IPS DF 6.9 (cell line): ENCODE measurements around the gene MXRA5.

ENCODE experiments used
- DNase-seq: peaks from one replicate; pipeline ENCODE4 v3.0.0-alpha.2; 2013; ENCODE audit warnings: low read depth, low spot score
- H3K27ac ChIP-seq: one replicate; pipeline ENCODE4 v1.5.1; 2013; ENCODE audit warnings: low read length, control low read depth
- H3K27me3 ChIP-seq: 2 replicates; pipeline ENCODE4 v1.6.1; 2013; ENCODE audit warnings: mild to moderate bottlenecking, low read length; ENCODE audit not compliant: control insufficient read depth, insufficient read depth
- H3K36me3 ChIP-seq: 2 replicates; pipeline ENCODE4 v1.6.1; 2013; ENCODE audit warnings: low read length; ENCODE audit not compliant: control insufficient read depth, insufficient read depth
- H3K4me1 ChIP-seq: 2 replicates; pipeline ENCODE4 v1.6.1; 2013; ENCODE audit warnings: low read length; ENCODE audit not compliant: control insufficient read depth, insufficient read depth
- H3K4me3 ChIP-seq: 2 replicates; pipeline ENCODE4 v1.5.1; 2013; ENCODE audit warnings: mild to moderate bottlenecking, low read length
- H3K9me3 ChIP-seq: 2 replicates; pipeline ENCODE4 v1.6.1; 2013; ENCODE audit warnings: low read length, inconsistent platforms; ENCODE audit not compliant: control insufficient read depth, insufficient read depth
- WGBS: extraction: QIAGEN DNeasy Blood & Tissue Kit; methylation state at CpG from one replicate; pipeline ENCODE4 v1.1.7; 2013; ENCODE audit warnings: mixed read lengths, missing lambda C conversion rate; ENCODE audit not compliant: insufficient read length, insufficient coverage; 5-methylcytosine and 5-hydroxymethylcytosine counted together

Gene MXRA5, protein sequence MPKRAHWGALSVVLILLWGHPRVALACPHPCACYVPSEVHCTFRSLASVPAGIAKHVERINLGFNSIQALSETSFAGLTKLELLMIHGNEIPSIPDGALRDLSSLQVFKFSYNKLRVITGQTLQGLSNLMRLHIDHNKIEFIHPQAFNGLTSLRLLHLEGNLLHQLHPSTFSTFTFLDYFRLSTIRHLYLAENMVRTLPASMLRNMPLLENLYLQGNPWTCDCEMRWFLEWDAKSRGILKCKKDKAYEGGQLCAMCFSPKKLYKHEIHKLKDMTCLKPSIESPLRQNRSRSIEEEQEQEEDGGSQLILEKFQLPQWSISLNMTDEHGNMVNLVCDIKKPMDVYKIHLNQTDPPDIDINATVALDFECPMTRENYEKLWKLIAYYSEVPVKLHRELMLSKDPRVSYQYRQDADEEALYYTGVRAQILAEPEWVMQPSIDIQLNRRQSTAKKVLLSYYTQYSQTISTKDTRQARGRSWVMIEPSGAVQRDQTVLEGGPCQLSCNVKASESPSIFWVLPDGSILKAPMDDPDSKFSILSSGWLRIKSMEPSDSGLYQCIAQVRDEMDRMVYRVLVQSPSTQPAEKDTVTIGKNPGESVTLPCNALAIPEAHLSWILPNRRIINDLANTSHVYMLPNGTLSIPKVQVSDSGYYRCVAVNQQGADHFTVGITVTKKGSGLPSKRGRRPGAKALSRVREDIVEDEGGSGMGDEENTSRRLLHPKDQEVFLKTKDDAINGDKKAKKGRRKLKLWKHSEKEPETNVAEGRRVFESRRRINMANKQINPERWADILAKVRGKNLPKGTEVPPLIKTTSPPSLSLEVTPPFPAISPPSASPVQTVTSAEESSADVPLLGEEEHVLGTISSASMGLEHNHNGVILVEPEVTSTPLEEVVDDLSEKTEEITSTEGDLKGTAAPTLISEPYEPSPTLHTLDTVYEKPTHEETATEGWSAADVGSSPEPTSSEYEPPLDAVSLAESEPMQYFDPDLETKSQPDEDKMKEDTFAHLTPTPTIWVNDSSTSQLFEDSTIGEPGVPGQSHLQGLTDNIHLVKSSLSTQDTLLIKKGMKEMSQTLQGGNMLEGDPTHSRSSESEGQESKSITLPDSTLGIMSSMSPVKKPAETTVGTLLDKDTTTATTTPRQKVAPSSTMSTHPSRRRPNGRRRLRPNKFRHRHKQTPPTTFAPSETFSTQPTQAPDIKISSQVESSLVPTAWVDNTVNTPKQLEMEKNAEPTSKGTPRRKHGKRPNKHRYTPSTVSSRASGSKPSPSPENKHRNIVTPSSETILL (N-terminal part only)

DNA sequence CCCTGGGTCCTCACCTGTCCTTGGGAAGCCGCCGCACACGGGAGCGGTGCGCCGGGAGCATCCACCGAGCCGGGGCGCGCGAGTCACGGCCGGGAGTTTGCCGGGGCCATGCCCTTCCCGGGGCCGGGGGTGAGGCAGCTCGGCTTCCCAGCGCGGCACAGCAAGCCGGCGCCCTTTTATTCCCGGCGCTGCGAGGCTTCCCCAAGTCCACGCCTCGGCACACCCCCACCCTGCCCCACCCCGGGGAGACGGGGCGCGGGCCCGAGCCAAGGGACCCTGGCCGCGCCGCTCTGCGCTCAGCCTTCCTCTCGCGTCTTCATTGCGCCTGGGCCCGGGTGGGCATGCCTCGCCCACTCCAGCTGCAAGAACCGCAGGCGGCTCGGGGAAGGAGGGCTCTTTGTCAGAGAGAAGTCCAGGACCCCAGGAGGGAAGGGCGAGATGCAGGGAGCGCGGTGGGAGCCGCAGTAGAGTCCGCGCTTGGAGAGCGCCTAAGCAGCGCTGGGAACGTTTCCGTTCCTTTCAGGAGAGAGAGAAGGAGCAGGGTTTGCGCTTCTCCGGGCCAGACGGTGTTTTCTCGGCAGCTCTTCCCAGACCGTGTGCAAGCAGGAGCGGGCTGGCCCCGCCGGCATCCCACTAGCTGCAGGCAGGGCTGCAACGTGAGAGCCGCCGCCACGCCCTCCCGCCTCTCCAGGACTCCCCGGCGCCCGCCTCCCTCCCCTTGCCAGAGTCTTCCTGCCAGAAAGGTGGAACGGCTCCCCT, at the start of gene MXRA5:
TSS of gene MXRA5 (minus strand) at position 152 of the 759 bp plus-strand sequence. CDS start 2,819 bp downstream, outside the sequence.
- Histone ChIP-seq H3K27me3 (peaks cover 2% of the 10 kb centered on the region; the same call in 1 of the 2 replicates), H3K9me3 (no peaks in the 10 kb centered on the region), H3K36me3 (no peaks in the 10 kb centered on the region), H3K4me3 (peak within 1 kb of the TSS; percentile 68; the same call in 1 of the 2 replicates), H3K4me1 (no peaks in the 10 kb centered on the region), H3K27ac (no peak within 1 kb of the TSS)
- WGBS = no CpG with 5 or more reads among the region's 70 CpGs
- no peak for DNase-seq

DNA sequence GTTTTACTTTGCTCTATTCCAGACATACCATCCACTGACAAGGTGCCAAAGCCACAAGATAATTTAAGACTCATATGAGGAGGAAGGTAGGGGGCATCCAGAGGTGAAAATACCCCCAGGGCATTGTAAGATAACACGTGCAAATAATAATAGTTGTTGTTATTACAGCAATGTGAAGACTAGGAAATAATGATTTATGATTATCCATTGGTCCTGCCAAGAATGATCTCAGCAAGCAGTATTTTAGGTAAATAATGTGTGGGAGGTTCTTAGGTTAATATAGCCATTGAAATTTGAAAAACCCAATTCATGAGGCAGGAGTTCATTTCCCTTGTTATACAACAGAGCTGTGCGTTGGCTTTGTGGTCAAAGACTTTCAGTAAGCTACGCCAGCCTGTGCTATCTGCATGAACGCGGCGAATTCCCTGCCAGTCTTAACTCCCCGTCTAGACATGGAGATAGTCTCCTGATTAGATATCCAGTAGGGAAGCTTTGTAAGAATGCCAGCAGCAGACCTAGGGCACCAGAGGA, 47.2 kb upstream of the MXRA5 start:
- H3K27me3 ChIP-seq = no peaks in the 10 kb centered on the region
- no peak overlapping the region for H3K4me3 ChIP-seq
- no peaks in the 10 kb centered on the region for H3K4me1 ChIP-seq
- no CpG with 5 or more reads among the region's 7 CpGs for WGBS
- no peaks in the 10 kb centered on the region for H3K36me3 ChIP-seq
- DNase-seq = no peak
- no peak overlapping the region for H3K27ac ChIP-seq
- H3K9me3 ChIP-seq = no peaks in the 10 kb centered on the region

DNA sequence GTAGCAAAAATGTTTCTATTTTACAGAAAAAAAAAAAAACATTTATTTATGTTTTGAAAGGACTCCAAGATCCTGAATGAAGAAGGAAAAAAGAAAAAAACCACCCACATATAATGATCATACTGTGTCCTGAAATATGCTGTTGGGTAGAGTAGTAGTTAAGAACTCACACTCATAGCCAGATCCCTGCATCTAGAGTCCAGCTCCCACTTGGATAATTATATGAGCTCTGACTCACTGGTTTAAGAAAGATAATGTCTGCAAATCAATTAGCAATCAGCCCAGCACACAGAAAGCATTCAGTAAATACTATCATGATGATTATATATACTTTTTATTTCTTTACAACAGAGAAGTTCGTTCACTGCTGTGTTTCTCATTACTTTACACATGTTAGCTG, 46.7 kb upstream of the MXRA5 start:
- no CpG with 5 or more reads among the region's 1 CpG for WGBS

DNA sequence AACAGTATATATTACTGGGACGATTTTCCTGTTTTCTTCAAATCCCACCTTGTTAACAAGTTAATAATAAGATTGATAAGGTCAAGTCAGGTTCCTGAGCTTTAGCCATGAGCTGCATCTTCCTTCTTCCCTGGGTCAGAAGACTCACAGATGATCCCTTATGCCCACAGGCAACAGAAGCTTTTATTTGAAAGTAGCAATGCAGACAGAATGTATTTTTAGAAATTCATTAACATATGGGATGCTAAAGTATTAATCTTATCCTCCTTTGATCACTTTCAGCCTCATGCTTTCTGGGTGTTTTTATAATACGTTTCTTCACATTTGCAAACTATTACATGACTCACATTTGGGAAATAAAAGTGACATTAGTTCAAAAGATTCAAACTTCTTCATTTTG, 42.0 kb upstream of the MXRA5 start:
- no peak overlapping the region for H3K27ac ChIP-seq

More for the DNA sequence above, 46.7 kb upstream of the MXRA5 start:
- Histone ChIP-seq H3K4me1 (no peaks in the 10 kb centered on the region), H3K27ac (no peak overlapping the region), H3K27me3 (no peaks in the 10 kb centered on the region), H3K9me3 (no peaks in the 10 kb centered on the region), H3K36me3 (no peaks in the 10 kb centered on the region), H3K4me3 (no peak overlapping the region)
- DNase-seq = no peak

DNA sequence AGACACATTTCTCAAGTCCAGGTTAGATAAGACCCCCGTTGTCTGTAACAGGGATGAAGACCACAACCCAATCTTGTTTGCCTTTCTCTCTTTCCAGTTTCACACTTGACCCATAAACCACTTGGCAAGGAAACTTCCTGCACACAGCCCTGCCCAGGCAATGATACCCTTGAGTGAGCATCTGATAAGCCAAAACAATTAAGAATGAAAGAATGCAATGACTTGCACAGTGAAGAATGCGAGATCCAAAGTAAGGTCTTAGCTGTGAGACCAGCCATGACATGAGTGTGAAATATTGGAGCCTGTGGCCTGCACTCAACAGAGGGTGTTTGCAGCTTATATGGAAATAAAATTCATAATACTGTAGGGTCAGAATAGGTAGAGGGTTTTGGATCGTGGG, 37.9 kb upstream of the MXRA5 start:
- H3K4me3 ChIP-seq = no peak overlapping the region
- DNase-seq = no peak
- no peaks in the 10 kb centered on the region for H3K9me3 ChIP-seq
- H3K4me1 ChIP-seq = no peaks in the 10 kb centered on the region
- 100% methylated on average over 1 of the region's 3 CpGs for WGBS
- no peaks in the 10 kb centered on the region for H3K27me3 ChIP-seq
- no peaks in the 10 kb centered on the region for H3K36me3 ChIP-seq
- no peak overlapping the region for H3K27ac ChIP-seq

More for the DNA sequence above, 42.0 kb upstream of the MXRA5 start:
- Histone ChIP-seq H3K9me3 (no peaks in the 10 kb centered on the region), H3K4me1 (no peaks in the 10 kb centered on the region), H3K36me3 (no peaks in the 10 kb centered on the region), H3K27me3 (no peaks in the 10 kb centered on the region), H3K4me3 (no peak overlapping the region)
- no peak for DNase-seq
- no CpG with 5 or more reads among the region's 2 CpGs for WGBS

DNA sequence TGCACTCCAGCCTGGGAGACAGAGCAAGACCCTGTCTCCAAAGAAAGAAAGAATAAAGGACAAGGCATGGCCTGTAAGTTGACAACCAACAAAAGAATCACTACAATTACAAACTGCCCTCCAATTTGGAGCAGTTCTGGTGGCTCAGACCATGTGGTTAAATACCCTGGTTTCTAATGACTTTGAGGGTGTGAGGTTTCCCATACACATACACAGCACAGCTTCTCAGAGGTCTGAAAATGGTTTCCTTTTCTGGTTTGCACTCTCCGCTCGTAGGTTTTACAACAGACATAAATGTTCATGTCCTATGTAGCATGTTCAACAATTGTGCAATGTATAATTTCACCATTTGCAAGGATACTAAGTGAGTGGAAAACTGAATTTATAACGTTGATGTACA, 34.2 kb upstream of the MXRA5 start:
- WGBS = no CpG with 5 or more reads among the region's 3 CpGs
- H3K4me1 ChIP-seq = no peaks in the 10 kb centered on the region
- H3K9me3 ChIP-seq = no peaks in the 10 kb centered on the region
- H3K27me3 ChIP-seq = no peaks in the 10 kb centered on the region
- H3K36me3 ChIP-seq = no peaks in the 10 kb centered on the region
- DNase-seq = no peak
- H3K4me3 ChIP-seq = no peak overlapping the region
- no peak overlapping the region for H3K27ac ChIP-seq

DNA sequence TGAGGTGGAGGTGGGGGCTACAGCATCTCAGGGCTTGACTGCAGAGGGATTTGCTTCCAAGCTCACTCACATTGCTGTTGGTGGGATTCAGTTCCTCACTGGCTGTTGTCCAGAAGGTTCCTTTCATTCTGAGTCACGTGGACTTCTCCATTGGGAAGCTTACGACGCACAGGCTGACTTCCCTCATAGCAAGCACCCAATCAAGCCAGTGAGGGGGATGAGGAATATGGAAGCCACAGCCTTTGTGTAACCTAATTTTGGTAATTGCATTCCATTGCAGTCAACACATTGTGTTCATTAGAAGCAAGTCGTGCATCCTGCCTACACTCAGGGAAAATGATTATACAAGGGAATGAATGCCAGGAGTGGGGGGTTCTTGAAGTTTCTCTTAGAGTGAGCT, 32.7 kb upstream of the MXRA5 start:
- Histone ChIP-seq H3K27me3 (no peaks in the 10 kb centered on the region), H3K27ac (no peak overlapping the region), H3K36me3 (no peaks in the 10 kb centered on the region), H3K4me1 (no peaks in the 10 kb centered on the region), H3K4me3 (no peak overlapping the region), H3K9me3 (no peaks in the 10 kb centered on the region)
- DNase-seq = no peak
- no CpG with 5 or more reads among the region's 4 CpGs for WGBS

DNA sequence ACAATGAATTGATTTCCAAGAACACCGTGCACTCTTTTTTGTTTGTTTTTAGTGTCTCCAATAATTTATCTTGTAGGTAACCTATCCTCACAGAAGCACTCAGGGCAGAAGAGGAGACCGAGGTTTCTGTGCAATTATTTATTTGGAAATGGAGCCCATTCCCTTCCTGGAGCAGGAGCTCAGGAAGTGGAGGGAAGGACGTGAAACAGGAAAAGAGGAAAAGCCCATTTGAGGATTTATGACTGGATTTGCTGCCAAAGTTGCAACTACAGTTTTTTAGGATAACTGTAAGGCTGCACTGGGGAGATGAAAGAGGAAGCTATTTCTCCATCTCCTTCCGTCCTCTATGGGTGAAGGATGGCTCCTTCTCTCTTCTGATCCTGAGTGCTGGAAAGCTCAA, 31.7 kb upstream of the MXRA5 start:
- no CpG with 5 or more reads among the region's 4 CpGs for WGBS
- Histone ChIP-seq H3K4me3 (no peak overlapping the region), H3K4me1 (no peaks in the 10 kb centered on the region), H3K9me3 (no peaks in the 10 kb centered on the region), H3K27me3 (no peaks in the 10 kb centered on the region), H3K36me3 (no peaks in the 10 kb centered on the region), H3K27ac (no peak overlapping the region)
- DNase-seq = no peak

DNA sequence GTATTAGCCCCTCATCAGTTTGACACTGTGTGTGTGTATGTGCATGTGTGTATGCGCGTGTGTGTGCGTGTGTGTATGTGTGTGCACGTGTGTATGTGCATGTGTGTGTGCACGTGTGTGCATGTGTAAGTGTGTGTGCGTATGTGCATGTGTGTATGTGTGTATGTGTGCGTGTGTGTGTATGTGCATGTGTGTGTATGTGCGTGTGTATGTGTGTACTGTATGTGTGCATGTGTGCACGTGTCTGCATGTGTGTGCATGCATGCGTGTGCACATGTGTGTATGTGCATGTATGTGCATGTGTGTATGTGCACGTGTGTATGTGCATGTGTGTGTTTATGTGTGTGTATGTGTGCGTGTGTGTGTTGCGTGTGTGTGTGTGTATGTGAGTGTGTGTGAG, 31.1 kb upstream of the MXRA5 start:
- WGBS = no CpG with 5 or more reads among the region's 13 CpGs
- H3K4me3 ChIP-seq = no peak overlapping the region
- H3K27me3 ChIP-seq = no peaks in the 10 kb centered on the region

More for the DNA sequence above, 31.1 kb upstream of the MXRA5 start:
- H3K4me1 ChIP-seq = no peaks in the 10 kb centered on the region
- DNase-seq = no peak
- H3K36me3 ChIP-seq = no peaks in the 10 kb centered on the region
- no peak overlapping the region for H3K27ac ChIP-seq
- H3K9me3 ChIP-seq = no peaks in the 10 kb centered on the region
